HUDEP-2 (cell line): ENCODE data around the gene SLC26A5.
"Not testable (repeated sequence)": the region's sequence is repeated elsewhere in the genome, so short reads cannot be mapped to it uniquely, and the experiment has no call there.

ENCODE experiments used
- DNase-seq, 76 experiments: peaks; one replicate each; lab custom pipeline; 2025; ENCODE audit not compliant: unreplicated experiment in 76 of 76; lab: John Stamatoyannopoulos, UW

Gene SLC26A5

GRCh38 chr7:103446049-103446520 lies at the start of gene SLC26A5:
Gene SLC26A5, minus strand, starts transcription at chr7:103446207. Its CDS starts 24,693 bp downstream, at chr7:103421514.
- peak in 5 of 76 experiments; percentile 4 to 16 (median 10) for DNase-seq

GRCh38 chr7:103487419-103487818 lies 41.4 kb upstream of the SLC26A5 start:
- no peak for DNase-seq

DNA sequence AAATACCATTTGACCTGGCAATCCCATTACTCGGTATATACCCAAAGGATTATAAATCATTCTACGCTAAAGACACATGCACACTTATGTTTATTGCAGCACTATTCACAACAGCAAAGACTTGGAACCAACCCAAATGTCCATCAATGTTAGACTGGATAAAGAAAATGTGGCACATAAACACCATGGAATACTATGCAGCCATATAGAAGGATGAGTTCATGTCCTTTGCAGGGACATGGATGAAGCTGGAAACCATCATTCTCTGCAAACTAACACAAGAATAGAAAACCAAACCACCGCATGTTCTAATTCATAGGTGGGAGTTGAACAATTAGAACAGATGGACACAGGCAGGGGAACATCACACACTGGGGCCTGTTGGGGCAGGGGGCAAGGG lies 40.9 kb upstream of the SLC26A5 start:
- not testable (repeated sequence) for DNase-seq

DNA sequence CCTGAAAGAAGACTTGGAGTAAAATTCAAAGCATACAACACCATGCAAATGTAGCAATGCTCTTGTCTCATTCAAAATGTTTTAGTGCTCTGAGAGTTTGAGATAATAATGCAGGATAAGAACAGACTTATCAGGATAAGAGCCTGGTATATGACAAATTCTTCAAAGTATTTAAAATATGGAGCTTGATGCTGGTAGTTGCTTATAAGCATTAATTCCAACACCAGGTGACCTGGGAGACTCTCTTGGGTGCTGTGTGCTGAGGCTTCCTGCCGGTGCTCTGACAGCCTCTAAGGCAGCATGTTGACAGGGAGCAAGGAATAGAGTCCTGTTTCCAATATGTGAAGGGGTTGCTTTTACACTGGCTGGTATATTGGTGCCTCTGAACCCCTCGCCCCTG lies 34.8 kb upstream of the SLC26A5 start:
- no peak for DNase-seq

DNA sequence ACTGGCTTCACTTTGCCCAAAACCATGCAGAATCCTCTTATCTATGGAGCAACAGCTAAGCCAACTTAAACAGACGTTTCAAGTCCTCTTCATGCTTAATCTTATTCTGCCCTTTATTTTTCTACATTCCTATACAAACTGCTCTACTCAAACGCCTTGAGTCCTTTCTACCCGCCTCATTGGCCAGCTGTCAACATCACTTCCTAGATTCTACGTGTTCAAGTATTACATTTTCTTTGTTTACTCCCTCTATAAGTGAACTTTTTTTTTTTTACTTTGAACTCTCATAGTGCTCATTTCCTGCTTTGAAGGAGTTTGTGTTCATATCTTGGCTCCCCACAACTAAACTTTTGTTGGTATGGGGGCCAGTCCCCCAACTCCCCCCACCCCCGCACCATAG lies 28.9 kb upstream of the SLC26A5 start:
- DNase-seq, result no peak

GRCh38 chr7:103469095-103469948 lies 23.3 kb upstream of the SLC26A5 start:
- peak in 1 of 76 experiments; percentile 17 for DNase-seq

GRCh38 chr7:103466814-103467213 lies 20.8 kb upstream of the SLC26A5 start:
- DNase-seq, result peak in 42 of 76 experiments; percentile 4 to 67 (median 26)

DNA sequence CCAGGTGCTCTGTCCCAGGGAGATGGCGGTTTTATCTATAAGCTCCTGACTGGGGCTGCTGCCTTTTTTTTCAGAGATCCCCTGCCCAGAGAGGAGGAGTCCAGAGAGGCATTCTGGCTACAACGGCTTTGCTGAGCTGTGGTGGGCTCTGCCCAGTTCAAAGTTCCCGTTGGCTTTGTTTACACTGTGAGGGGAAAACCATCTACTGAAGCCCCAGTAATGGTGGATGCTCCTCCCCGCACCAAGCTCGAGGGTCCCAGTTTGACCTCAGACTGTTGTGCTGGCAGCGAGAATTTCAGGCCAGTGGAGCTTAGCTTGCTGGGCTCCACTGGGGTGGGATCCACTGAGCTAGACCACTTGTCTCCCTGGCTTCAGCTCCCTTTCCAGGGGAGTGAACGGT lies 16.4 kb upstream of the SLC26A5 start:
- no peak for DNase-seq

DNA sequence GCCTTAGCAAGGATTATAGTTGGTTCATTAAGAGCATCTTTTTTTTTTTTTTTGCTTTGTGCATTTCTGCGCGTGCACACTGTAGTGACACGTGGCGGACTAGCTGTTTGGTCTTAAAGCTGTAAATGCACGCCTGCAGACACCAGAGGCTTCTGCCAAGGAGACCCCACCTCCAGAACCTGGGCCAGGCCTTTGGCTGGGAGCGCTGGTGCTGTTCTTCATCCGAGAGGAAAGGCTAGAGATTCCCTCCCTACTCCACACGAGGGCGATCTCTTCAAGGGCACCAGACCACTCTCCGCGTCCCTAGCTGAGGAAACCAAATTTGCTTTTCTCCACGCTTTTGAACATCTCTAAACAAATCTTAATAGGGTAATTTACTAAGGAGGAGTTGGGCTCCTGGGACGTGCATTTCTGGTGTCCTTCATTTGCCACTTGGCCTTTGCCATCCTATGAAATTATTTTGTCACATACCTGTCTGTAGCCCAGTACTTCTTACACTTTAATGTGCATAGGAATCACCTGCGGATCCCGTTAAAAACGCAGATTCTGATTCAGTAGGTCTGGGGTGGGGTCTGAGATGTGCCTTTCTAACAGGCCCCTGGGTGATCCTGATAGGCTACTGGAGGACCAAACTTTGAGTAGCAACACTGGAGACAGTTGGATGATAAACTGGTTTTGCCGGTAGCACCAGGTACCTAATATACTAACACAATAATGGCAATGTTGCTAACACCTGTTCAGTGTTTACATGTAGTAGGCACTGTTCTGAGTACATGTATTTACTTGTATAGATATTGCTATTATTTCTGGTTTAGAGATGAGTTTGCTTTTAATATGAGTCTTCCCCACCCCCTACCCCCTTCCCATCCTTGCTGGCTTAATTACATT lies 1.3 kb upstream of the SLC26A5 start:
- DNase-seq, result peak in 61 of 76 experiments; percentile 8 to 76 (median 44)

- DNase-seq, result peak in 3 of 76 experiments; percentile 5 to 13 (median 9)
Measured at GRCh38 chr7:103445228-103446048, 569 bp downstream of the SLC26A5 start.

- DNase-seq, result no peak
Measured at GRCh38 chr7:103439661-103440060, 6.3 kb downstream of the SLC26A5 start.

DNA sequence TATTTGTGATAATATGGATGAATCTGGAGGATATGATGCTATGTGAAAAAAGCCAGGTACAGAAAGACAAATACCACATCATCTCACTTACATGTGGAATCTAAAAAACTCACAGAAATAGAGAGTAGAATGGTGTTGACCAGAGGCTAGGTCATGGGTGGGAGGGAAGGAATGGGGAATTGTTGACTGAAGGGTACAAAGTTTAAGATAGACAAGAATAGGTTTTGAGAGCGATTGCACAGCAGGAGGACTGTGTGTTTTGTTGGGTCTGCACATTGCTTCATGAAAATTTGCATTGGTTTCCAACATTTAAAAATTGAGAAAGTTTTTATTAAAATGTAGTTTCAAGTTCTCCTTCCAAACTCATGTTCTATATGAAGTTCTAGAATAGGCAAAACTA lies 8.4 kb downstream of the SLC26A5 start:
- no peak for DNase-seq

DNA sequence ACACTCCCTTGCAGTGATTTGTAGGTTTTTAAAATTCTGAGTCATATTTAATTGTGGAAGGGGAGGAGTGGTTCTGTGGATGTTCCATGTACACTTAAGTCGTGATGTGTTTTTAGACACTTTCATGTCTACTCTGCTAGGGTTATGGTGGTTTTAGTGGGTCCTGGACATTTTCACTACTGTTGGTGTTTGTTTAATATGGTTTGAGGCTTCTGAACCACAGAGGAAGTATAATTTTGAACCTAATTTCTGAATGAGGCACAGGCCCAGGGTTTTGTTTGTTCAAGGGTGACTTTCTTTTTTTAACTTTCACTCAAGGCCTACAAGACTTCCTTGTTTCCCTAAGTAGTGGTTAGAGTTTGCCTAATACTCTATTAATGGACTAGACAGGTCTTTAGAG lies 13.3 kb downstream of the SLC26A5 start:
- no peak for DNase-seq

- DNase-seq, result no peak
Measured at GRCh38 chr7:103425177-103425576, 20.8 kb downstream of the SLC26A5 start.

DNA sequence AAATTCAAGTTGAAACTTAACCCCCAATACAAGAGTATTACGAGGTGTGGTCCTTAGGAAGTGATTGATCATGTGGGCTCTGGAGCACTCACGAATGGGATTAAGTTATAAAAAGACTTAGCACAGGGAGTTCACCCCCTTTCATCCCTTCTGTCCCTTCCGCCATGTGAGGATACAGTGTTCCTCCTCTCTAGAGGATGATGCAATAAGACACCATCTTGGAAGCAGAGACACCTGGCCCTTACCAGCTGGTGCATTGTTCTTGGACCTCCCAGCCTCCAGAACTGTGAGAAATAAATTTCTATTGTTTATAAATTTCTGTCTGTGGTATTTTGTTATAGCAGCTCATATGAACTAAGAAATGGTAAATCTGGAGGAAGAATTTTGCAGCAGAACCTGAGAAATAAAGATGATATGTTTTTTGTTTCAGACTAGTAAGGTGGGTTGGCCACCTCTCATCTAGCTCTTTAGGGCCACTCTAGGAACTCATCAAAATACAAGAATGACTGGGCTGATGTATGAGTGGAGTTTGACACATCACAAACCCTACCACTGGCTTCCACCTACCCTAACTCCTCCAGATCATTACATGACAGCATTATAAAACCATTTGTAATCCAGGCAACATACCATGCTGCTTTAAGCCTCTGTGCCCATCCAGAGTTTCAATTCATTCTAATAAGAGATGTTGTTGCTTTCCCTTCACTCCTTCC lies 22.4 kb downstream of the SLC26A5 start:
- DNase-seq, result no peak

GRCh38 chr7:103420857-103421384 lies 25.1 kb downstream of the SLC26A5 start:
- DNase-seq, result no peak

DNA sequence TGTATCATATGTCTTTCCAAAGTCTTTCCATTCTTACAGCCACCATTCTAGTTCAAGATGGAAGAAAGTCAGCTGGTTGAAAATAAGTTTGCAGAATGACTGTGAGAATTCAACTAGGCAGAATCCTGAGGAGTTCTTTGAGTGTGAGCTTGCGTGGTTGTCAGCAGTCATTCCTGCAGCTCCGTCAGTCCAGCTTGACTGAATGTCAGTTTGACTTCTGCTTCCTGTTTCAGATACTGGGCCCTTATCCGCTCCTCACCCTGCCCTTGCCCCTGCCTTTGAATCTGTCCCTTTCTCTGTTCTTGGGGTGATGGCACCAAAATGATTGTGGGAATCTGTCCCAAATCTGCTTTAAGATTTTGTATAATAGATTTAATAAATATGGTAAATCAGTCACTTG lies 27.8 kb downstream of the SLC26A5 start:
- no peak for DNase-seq

DNA sequence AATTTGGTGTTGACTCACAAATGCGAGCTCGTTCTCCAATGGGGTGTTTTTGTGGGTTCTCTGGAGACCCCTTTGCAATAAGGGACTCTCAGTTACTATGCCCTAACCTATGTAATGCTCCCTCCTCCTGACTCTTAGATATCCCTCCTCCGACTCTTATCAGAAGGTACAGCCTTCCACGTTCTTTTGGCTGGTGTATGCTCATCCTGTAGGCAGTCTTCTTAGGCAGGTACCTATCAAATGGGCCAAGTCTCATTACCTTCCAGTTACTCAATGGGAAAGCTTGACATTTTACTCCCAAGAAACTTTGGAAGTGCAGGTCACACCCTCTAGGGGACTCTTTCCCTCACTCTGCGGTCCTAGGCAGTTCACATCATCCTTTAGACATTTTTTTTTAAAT lies 32.6 kb downstream of the SLC26A5 start:
- peak in 1 of 76 experiments; percentile 2 for DNase-seq

DNA sequence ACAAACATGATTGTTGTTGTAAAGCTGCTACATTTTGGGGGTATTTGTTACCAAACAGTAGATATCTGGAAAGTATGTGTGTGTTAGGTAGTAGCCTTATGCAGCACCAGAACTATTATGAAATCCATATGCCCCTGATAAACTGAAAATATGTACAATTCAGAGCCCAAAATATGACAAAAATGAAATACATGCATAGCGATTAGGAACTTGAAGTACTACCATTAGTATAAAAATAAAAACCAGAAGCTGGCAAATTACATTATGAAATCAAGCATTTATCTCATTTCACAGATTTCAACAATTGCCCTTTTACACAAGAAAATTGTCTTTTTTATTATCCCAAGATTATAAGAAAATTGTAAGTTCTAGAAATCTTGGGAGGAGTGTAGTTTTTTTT lies 33.9 kb downstream of the SLC26A5 start:
- DNase-seq, result no peak
